Measurements from ENCODE around the gene PCAT7. TPM values are rescaled to one million over a fixed set of nuclear protein-coding genes. Genes with fewer than 3 reads are reported as not detected.

The PCAT7 gene
- total RNA-seq, 4 donors from 2014 or later = not detected

DNA sequence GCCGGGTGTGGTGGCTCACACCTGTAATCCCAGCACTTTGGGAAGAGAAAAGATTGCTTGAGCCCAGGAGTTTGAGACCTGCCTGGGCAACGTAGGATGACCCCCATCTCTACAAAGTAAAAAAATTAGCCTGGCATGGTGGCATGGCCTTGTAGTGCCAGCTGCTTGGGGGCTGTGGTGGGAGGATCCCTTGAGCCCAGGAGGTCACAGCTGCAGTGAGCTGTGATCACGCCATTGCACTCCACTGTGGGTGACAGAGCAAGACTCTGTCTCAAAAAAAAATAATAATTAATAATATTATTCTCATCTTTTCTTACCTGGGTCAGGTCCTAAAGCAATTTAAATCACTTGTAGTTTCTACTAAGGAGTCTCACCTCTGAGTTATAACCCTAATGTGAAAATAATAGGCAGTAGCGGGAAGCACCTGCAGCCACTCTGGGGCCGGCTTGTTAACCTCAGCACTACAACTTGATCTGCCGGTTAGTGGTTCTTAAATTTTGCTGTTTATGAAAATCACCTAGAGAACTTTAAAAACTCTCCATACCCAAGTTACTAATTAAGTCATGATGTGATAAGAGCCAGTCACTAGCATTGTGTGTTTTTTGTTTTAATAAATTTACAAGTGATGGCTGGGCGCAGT, 29.4 kb upstream of the PCAT7 start:
- TF ChIP-seq, protein P1, sequence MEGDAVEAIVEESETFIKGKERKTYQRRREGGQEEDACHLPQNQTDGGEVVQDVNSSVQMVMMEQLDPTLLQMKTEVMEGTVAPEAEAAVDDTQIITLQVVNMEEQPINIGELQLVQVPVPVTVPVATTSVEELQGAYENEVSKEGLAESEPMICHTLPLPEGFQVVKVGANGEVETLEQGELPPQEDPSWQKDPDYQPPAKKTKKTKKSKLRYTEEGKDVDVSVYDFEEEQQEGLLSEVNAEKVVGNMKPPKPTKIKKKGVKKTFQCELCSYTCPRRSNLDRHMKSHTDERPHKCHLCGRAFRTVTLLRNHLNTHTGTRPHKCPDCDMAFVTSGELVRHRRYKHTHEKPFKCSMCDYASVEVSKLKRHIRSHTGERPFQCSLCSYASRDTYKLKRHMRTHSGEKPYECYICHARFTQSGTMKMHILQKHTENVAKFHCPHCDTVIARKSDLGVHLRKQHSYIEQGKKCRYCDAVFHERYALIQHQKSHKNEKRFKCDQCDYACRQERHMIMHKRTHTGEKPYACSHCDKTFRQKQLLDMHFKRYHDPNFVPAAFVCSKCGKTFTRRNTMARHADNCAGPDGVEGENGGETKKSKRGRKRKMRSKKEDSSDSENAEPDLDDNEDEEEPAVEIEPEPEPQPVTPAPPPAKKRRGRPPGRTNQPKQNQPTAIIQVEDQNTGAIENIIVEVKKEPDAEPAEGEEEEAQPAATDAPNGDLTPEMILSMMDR (IDR thresholded peaks at IDR 0.05; ENCODE audit: low read depth) = no peak

DNA sequence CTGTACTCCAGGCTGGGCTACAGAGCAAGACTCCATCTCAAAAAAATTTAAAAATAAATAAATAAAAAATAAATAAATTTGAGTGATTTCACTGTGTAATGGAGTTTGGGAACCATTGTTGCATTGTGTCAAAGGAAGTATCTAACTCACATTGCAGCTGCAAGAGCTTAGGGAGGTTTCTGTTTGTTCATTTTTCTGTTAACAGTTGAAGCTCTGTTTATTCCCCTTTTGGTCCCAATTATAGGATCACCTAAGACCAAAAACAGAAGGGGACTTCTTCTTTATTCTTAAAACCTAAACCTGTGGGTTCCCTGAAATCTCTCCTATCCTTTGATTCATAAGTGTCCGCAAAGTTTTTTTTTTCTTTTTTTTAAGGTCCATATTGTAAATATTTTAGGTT, 28.6 kb upstream of the PCAT7 start:
- TF ChIP-seq, protein P1 (IDR thresholded peaks at IDR 0.05; ENCODE audit: low read depth) = no peak

DNA sequence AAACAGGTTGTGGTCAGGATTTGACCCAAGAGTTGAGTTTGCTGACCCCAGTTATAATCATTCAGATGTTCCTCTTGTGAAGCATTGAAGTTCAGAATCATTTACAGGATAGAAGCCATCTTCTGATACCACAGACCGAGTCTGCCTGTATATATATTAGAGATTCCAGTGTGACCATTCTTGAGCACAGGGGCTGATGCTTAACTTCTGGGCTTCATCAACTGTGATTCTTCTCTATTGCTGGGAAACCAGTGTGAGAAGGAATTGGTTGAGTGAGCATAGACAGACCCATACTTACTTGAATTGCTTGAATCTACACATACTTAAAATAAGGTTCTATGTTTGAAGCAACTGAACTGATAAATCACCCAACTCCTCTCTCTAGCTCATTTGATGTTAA, 27.9 kb upstream of the PCAT7 start:
- TF ChIP-seq, protein P1 (IDR thresholded peaks at IDR 0.05; ENCODE audit: low read depth) = no peak

DNA sequence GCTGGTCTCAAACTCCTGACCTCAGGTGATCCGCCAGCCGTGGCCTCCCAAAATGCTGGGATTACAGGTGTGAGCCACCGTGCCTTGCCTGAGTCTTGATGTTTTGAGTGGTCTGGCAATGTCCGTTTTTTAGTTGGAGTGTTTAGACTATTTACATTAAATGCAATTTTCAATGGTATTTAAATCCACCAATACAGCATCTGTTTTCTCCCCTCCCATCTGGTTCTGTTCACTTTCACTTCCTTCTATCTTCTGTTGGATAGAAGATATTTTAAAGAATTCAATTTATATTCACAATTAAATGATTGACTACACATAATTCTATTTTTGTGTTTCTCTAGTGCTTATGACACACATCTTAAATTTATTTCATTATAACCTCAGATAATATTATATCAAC, 26.0 kb upstream of the PCAT7 start:
- TF ChIP-seq, protein P1 (IDR thresholded peaks at IDR 0.05; ENCODE audit: low read depth) = no peak

DNA sequence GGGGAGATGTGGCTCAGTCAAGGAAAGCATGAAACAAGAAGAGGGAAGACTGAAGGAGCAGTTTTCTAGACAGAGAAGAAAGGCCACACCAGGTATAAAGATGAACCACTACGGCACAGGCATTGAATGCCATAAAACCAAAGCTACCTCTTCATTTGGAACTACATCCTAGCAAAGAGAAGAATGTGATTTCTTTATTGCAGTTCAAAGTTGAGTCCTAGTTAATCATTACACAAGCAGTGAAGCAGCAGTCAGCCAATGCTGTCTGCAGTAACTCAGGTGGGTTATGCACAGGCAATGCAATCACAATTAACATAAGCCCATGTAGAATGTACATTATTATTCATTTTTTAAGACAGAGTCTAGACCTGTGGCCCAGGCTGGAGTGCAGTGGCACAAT, 21.7 kb upstream of the PCAT7 start:
- TF ChIP-seq, protein P1 (IDR thresholded peaks at IDR 0.05; ENCODE audit: low read depth) = no peak

DNA sequence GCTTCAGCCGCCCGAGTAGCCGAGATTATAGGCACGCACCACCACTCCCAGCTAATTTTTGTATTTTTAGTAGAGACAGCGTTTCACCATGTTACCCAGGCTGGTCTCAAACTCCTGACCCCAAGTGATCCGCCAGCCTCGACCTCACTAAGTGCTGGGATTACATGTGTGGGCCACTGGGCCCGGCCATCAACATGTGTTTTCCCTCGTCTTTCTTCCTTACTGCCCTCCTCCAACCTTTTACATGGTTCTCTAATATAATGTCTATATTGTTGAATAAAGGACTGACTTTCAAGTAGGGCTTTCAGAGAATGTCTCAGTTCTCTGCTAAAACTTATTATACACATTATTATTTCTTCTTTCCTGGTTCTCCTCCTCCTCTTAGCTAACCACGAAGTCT, 21.3 kb upstream of the PCAT7 start:
- TF ChIP-seq, protein P1 (IDR thresholded peaks at IDR 0.05; ENCODE audit: low read depth) = no peak

DNA sequence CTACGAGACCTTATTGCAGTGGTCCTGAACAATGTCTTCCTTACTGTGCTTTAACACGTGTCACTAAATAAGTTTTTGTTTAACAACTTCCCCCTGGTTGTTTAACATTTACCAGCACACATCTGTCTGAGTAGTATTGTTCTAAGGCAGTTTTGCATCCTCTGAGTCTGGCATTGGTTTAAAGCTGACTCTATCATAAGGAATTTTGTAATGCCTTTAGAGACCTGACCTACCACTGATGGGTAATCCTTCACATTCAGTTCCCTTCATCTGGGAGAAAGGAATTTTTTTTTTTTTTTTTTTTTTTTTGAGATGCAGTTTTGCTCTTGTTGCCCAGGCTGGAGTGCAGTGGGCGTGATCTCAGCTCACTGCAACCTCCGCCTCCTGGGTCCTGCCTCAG, 20.0 kb upstream of the PCAT7 start:
- TF ChIP-seq, protein P1 (IDR thresholded peaks at IDR 0.05; ENCODE audit: low read depth) = no peak
